Measurements from ENCODE around the gene FOXP2.
"Not testable (repeated sequence)": the region's sequence is repeated elsewhere in the genome, so short reads cannot be mapped to it uniquely, and the experiment has no call there.

Gene FOXP2

GRCh38 chr7:114414156-114415063, at the start of gene FOXP2:
FOXP2 (plus strand) TSS chr7:114414815; CDS start chr7:114426512, 11,697 bp downstream.
- DNase-seq: peak; percentile 47

DNA sequence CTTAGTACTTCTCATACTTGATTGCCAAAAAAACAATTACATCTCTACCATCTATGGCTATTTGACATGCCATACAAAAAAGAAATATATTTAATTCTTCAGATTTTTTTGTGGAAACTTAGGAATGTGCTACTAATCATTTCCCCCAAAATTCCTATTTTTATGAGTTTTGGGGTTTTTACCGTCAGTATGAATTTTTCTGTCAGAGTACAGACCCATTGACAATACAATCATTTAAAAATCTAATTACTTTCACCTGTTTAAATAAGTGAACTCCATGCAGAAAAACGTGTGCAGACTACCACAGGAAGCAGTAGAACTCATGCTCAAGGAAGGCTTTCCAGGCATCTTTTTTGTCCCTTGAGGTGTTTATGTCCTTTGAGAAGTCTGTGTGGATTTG, 48.8 kb upstream of the FOXP2 start:
- DNase-seq: no peak

DNA sequence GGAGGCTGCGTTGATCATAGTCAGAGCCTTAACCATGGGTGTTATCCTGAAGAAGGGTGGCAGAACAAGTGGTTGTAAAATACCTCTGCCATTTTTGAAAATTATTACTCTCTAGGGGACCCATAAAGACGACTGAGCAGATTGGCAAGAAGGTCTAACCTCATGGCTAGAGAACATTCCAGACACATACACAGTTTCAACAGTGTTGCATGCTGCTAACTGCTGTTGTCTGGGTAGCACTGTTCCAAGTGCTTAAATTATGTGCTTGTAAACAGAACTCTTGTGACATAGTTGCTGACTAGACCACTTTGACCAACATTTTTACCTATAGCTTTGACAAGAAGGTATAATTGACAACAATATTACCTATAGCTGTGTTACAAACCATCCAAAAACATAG, 46.1 kb upstream of the FOXP2 start:
- no peak for DNase-seq

GRCh38 chr7:114369294-114369693, 45.3 kb upstream of the FOXP2 start:
- no peak for DNase-seq

GRCh38 chr7:114372619-114373018, 42.0 kb upstream of the FOXP2 start:
- no peak for DNase-seq

GRCh38 chr7:114375907-114376306, 38.7 kb upstream of the FOXP2 start:
- no peak for DNase-seq

DNA sequence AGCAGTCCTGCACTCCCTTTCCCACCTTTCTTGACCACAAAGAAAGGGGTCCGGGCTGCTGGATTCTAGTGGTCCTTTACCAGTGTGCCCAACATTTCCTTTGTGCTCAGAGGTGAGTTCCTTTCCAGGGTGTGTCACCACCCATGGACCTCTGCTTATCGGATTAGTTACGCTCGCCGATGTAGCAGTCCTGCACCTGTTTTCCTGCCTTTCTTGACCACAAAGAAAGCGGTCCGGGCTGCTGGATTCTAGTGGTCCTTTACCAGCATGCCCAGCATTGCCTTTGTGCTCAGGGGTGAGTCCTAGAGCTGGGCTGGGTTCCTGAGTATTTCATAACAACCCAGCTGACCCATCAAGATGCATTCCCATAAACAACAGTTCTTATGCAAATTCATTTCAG, 30.7 kb upstream of the FOXP2 start:
- not testable (repeated sequence) for DNase-seq

- not testable (repeated sequence) for DNase-seq
Observed at GRCh38 chr7:114384346-114384745, 30.3 kb upstream of the FOXP2 start.

GRCh38 chr7:114388021-114388420, 26.6 kb upstream of the FOXP2 start:
- DNase-seq: no peak

DNA sequence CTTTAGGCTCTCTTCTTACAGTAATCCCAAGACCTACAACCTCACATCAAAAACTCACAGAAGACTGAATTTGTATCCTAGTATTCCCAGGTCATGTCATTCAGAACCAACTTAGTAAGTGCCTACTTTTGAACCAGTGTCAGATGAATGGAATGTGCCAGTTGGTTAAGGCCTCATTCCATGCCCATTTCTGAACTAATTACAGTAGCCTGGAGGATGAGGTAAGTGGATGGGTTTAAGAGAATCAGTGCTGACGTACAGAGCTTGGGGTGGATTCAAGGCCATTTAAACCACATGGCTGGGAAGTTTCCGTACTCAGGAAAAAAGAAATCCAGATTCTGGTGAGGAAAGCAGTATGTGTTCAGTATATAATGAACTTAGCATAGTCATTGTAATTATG, 21.9 kb upstream of the FOXP2 start:
- no peak for DNase-seq

DNA sequence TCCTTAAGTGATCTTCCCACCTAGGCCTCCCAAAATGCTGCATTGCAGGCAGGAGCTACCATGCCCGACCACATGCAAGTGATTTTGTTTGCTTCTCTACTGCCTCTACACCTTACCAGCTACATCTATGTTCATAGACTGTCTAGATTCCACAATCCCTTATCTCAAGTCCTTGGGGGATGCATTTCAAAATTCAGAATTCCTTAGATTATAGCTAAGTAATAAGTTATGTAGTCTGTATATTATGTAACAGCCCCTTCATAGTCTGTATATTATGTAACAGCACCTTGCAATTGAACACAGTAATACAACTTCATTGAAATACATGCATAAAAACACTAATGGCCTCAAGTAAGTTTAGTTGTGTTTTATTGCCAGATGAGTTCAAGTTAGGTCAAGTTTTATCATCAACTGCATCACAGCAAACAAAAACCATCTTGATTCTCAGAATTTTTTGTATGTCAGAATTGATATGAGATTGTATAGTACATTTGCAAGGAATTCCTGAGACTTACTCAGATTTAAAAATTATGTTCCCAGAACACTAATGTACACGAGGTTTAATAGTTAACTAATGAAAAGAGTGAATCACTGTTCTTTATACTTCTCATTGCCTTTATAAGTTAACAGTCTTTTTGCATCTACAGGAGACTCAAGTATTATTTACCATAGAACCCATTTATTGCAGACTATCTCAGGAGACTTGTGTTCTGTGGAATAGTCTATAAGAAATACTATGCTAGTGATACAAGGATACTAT, 11.6 kb upstream of the FOXP2 start:
- no peak for DNase-seq

GRCh38 chr7:114405427-114405826, 9.2 kb upstream of the FOXP2 start:
- peak; percentile 56 for DNase-seq

GRCh38 chr7:114409750-114410149, 4.9 kb upstream of the FOXP2 start:
- no peak for DNase-seq

- DNase-seq: no peak
Observed at GRCh38 chr7:114412548-114412947, 2.1 kb upstream of the FOXP2 start.

GRCh38 chr7:114413761-114414155, 857 bp upstream of the FOXP2 start:
- DNase-seq: peak; percentile 21

DNA sequence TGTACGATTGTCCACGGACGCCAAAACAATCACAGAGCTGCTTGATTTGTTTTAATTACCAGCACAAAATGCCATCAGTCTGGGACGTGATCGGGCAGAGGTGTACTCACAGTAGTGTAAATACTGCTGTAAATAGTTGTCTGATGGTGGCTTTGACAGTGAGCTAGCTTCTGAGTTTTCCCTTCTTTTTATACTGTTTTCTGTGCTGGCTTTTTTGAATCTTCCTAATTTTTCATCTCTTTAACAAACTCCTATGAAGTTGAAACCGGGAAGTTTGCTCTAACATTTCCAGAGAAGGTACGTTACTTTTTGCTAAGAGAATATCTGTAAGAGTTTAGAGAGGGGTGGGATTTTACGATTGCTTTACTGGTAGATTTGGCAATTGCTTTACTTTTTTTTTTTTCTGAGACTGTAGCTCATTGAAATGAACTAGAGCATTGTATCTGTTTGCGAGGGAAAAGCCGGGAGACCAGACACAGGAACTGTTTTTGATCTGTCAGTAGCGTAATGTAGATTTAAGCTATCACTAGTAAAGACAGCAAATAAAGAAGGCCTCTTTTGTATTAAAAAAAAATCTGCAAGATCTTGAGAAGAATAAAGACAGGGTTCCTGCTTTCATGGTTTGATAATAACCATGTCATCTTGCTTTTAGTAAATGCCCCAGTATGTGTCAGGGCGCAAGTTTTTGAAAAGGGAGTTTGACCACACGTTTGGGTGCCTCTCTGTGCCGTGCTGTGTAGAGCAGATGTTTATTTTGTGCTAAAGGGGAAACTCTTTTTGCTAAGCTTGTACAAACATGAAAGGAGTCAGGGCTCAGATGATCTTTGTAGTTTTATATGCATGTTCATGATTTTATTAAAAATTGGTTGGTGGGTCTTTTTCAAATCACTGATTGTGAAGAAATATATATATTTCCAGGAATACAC, 712 bp downstream of the FOXP2 start:
- peak; percentile 28 for DNase-seq

- DNase-seq: no peak
Observed at GRCh38 chr7:114416129-114416990, 1.7 kb downstream of the FOXP2 start.

DNA sequence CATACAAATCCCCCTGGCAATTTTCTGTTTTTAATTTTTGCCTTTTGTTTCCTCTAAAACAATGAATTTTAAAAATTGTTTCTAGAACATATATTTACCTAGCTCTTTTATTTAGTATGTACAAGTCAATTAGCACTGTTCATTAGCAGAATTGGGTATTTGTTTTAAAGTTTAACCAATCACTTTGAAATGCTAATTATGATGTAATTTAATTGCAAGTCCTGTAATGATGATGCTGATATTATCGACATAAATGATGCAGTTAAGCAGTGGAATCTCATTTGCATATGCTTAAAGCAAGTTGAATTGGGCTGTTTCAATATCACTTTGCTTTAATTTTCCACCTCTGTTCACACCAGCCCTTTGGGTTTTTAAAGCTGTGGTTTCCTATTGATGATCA, 2.7 kb downstream of the FOXP2 start:
- DNase-seq: no peak

- DNase-seq: no peak
Observed at GRCh38 chr7:114418117-114418516, 3.5 kb downstream of the FOXP2 start.

DNA sequence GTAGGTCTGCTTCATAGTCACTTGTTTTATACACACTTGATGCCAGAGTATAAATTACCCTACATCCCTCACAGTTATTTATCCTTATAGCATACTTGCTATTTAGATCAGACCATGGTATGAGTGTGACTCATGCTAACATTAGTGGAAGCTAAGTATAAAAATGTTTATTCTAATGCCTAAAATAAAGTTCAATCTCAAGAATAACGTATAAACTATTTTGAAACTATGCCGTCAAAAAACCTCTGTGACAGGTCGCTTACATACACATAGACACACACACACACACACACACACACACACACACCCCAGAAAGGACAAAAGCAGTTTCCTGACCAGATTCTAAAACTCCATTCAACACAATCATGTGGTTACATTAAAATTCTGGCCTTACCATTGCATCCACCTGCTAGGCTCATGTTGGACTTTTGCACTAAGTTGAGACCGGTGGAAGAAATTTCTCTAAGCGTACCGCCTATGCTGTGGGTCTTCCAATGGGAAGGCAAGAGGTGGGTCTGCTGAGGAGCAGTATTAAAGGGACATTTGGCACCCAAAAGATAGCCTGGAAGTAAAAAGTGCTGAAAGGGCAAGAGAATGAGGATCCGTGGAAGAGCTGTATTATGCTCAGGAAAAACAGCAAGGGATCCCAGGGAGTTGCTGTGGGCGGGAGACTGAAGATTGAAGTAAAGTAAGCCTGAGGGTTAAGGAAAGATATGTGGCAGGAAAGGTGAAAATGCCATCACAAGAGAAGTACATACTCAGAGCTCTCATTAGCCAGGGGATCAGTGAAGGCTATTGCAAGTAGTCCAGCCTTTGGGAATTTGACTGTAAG, 5.0 kb downstream of the FOXP2 start:
- no peak for DNase-seq

Measured in OCI-M1 (cell line).